HEK293T (cell line): ENCODE results near the gene TGFB2.

Source experiments
- CTCF ChIA-PET: fragments of 350-600 bp; formaldehyde crosslinking; extraction: SDS; loops from one replicate; lab custom pipeline; 2021; ENCODE audit warnings: antibody characterized with exemption, inconsistent platforms; lab: Yijun Ruan, JAX
- POLR2A ChIA-PET: fragments of 350-600 bp; formaldehyde crosslinking; extraction: SDS; loops from one replicate; lab custom pipeline; 2020; ENCODE audit warnings: antibody characterized with exemption, inconsistent platforms; lab: Yijun Ruan, JAX
- DNase-seq: peaks from one replicate; pipeline ENCODE4 v3.0.0; 2012; ENCODE audit warnings: mixed read lengths; ENCODE audit errors: extremely low spot score
- ARNT ChIP-seq: fragments of 450-650 bp; IDR thresholded peaks from 2 replicates; pipeline ENCODE4 v1.6.1; 2017; ENCODE audit warnings: mild to moderate bottlenecking
- BHLHE40 ChIP-seq: fragments of 450-650 bp; IDR thresholded peaks from 2 replicates; pipeline ENCODE4 v1.6.1; 2016; ENCODE audit warnings: mild to moderate bottlenecking, moderate library complexity, borderline replicate concordance
- CTBP1 ChIP-seq: fragments of 450-650 bp; IDR thresholded peaks from 2 replicates; pipeline ENCODE4 v1.6.1; 2016; ENCODE audit warnings: borderline replicate concordance
- ELF4 ChIP-seq: fragments of 450-650 bp; IDR thresholded peaks from 2 replicates; pipeline ENCODE4 v1.6.1; 2017; ENCODE audit warnings: antibody characterized with exemption
- FOXA1 ChIP-seq: fragments of 450-650 bp; IDR thresholded peaks from 2 replicates; pipeline ENCODE4 v1.6.1; 2016; ENCODE audit warnings: mild to moderate bottlenecking
- FOXK2 ChIP-seq: fragments of 450-650 bp; IDR thresholded peaks from 2 replicates; pipeline ENCODE4 v1.6.1; 2016; ENCODE audit warnings: mild to moderate bottlenecking
- FOXM1 ChIP-seq: fragments of 450-650 bp; IDR thresholded peaks from 2 replicates; pipeline ENCODE4 v1.6.1; 2017; ENCODE audit warnings: mild to moderate bottlenecking, borderline replicate concordance
- HDGF ChIP-seq: fragments of 450-650 bp; IDR thresholded peaks from 2 replicates; pipeline ENCODE4 v1.6.1; 2017; ENCODE audit warnings: antibody characterized with exemption, borderline replicate concordance
- L3MBTL2 ChIP-seq: fragments of 450-650 bp; conservative IDR thresholded peaks from 2 replicates; pipeline ENCODE4 v1.6.1; 2016; ENCODE audit warnings: mild to moderate bottlenecking
- LEF1 ChIP-seq: fragments of 450-650 bp; IDR thresholded peaks from 2 replicates; pipeline ENCODE4 v1.6.1; 2017; ENCODE audit warnings: mild to moderate bottlenecking, borderline replicate concordance
- NFRKB ChIP-seq: fragments of 450-650 bp; IDR thresholded peaks from 2 replicates; pipeline ENCODE4 v1.6.1; 2016; ENCODE audit warnings: mild to moderate bottlenecking, moderate library complexity
- SP1 ChIP-seq: fragments of 450-650 bp; IDR thresholded peaks from 2 replicates; pipeline ENCODE4 v1.6.1; 2017
- SUZ12 ChIP-seq: fragments of 450-650 bp; IDR thresholded peaks from 2 replicates; pipeline ENCODE4 v1.6.1; 2016; ENCODE audit warnings: mild to moderate bottlenecking
- TARDBP ChIP-seq: fragments of 450-650 bp; IDR thresholded peaks from 2 replicates; pipeline ENCODE4 v1.6.1; 2016
- ZNF384 ChIP-seq: fragments of 450-650 bp; IDR thresholded peaks from 2 replicates; pipeline ENCODE4 v1.6.1; 2016
- TF ChIP-seq, protein P1 (sequence below): fragments of 450-650 bp; IDR thresholded peaks from 2 replicates; pipeline ENCODE4 v1.6.1; 2016

Gene TGFB2

DNA sequence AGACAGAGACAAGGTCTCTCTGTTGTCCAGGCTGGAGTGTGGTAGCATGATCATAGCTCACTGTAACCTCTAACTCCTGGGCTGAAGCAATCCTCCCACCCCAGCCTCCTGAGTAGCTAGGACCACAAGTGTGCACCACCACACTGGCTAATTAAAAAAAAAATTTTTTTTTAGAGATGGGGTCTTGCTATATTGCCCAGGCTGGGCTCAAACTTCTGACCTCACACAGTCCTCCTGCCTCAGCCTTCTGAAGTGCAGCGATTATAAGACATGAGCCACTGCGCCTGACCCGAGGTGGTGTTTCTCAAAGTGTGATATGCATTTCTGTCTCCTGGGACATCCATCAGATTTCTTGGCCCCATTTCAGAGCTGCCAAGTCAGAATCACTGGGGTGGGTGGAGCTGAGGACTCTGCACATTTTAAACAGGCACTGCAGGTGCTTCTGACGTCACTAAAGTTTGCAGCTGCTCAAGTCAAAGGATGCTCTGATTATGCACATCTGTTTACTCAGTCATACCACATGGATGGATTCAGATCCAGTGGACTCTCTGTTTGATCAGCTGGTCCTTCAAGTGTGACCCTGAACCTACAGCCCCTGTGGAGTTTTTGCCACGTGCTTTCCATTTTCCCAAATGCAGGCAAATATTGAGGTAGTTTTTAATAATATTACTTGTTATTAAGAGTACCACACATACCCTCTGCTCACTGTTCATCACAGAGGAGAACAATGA lies 21.4 kb downstream of the TGFB2 start:
- ChIA-PET CTCF (no interaction called here), POLR2A (no interaction called here)
- DNase-seq = no peak
- TF ChIP-seq TARDBP = no peak
- no peak for TF ChIP-seq FOXA1
- TF ChIP-seq BHLHE40 = no peak

DNA sequence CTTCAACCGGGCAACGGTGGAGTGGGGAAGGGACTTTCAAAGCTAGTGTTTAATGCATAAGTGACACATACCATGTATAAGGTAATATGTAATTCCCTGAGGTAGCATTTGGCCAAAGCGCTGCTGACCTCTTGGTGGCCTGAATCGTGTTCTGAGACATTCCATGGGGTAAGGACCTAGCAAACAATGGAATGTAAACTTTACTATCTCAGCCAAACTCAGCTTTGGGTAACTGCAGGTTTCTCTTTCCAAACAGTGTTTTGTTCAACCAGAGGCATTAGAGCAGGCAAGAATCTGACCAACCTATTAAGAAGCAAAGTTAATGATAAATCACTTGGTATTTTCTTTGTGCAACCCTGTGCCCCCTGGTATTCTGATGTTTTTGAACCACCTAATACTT lies 22.0 kb downstream of the TGFB2 start:
- no peak for DNase-seq
- ChIA-PET CTCF (no interaction called here), POLR2A (no interaction called here)
- no peak for TF ChIP-seq FOXA1
- no peak for TF ChIP-seq HDGF
- no peak for TF ChIP-seq ZNF384
- no peak for TF ChIP-seq TARDBP
- no peak for TF ChIP-seq FOXM1
- TF ChIP-seq SUZ12 = no peak
- TF ChIP-seq LEF1 = no peak
- TF ChIP-seq FOXK2 = no peak
- TF ChIP-seq ARNT = no peak
- TF ChIP-seq NFRKB = no peak
- TF ChIP-seq BHLHE40 = no peak
- TF ChIP-seq CTBP1 = no peak
- TF ChIP-seq L3MBTL2 = no peak
- TF ChIP-seq ELF4 = no peak
- TF ChIP-seq, protein P1, sequence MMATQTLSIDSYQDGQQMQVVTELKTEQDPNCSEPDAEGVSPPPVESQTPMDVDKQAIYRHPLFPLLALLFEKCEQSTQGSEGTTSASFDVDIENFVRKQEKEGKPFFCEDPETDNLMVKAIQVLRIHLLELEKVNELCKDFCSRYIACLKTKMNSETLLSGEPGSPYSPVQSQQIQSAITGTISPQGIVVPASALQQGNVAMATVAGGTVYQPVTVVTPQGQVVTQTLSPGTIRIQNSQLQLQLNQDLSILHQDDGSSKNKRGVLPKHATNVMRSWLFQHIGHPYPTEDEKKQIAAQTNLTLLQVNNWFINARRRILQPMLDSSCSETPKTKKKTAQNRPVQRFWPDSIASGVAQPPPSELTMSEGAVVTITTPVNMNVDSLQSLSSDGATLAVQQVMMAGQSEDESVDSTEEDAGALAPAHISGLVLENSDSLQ = no peak

DNA sequence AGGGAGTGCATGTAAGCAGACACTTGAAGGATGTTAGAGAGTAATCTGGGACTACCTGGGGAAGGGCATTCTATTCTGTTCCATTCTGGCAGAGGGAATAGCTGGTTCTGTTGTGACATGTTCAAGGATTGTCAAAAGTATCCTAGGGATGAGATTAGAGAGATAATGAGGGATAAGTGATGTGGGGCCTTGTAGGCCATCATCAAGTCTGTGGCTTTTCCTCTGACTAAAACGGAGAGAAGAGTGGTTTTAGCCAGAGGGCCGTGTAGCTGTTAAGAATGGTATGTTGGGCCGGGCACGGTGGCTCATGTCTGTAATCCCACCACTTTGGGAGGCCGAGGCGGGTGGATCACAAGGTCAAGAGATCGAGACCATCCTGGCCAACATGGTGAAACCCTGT lies 23.6 kb downstream of the TGFB2 start:
- DNase-seq = no peak
- ChIA-PET POLR2A (no interaction called here), CTCF (no interaction called here)
- TF ChIP-seq SP1 = no peak
- TF ChIP-seq BHLHE40 = no peak
- TF ChIP-seq LEF1 = no peak
- TF ChIP-seq L3MBTL2 = no peak
- TF ChIP-seq HDGF = no peak
- no peak for TF ChIP-seq FOXM1

DNA sequence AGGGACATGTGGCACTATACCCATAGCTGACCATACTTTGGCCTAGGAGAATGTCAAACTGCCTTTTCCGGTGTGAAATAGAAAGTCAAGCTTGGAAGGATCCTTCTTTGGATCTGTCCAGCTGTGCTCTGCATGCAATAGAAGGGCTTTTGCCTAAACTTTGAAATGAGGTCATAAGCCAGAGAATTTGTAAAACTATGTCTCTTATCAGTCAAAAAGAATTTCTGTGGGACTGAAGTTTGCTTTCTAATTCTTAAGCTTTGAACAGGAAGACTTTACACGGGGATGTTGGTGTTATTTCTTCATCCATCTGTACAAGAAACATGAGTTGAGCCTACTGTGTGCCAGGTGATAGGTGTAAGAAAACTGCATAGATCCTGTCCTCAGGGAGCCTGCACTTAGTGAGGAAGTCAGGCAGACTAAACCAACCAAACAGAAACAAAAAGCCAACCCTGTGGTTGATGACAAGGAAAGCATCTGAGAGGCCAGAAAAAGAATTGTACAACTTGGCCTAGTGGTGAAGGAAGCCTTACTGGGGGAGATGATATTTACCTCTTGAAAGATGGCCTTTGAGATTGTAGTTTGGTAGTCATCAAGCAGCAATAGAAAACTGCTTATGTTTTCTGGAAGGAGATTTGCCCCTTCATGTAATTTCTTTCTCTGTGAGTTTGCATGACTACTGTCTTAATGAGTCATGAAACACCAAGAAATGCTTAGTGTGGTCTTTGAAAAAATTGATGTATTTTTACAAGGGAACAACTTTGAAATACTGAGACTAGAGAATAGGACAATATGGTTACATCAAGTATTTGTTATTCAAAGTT lies 24.8 kb downstream of the TGFB2 start:
- no peak for TF ChIP-seq SP1
- TF ChIP-seq FOXA1 = no peak
- ChIA-PET CTCF (no interaction called here), POLR2A (no interaction called here)
- DNase-seq = no peak

DNA sequence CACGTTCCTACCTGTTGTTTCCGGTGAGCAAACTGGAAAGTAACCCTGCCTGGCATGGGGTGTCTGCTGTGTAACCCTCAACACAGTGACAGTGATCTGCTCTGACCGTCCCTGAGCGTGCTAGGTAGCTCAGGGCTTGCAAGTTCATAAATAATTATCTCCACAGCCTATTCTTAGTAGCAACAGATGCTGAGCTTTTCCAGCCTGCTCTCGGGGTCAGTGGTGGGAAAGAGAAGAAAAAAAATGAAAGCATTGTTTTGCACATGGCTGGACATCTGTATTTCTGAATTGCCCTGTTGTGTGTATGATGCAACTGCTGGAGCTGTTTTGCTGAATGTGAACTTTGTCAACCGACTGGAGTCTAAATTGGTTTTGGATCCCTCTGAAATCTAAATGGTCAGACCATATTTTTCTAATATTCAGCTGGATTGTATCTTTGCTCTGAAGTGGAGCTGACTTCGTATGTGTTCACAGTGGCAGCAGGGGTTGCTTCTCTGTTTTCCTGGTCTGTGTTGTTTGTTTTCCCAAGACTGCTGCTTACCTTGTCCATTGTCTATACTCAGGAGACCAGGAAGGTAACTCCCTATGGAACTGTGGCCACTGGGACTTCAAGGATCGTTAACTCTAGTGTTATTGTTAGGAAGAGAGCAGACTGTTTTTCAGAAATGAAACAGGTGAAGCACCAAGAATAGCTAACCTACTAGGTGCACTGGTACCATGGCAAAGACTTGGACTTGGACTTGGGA lies 27.0 kb downstream of the TGFB2 start:
- ChIA-PET POLR2A (no interaction called here), CTCF (no interaction called here)
- TF ChIP-seq, protein P1 = no peak
- TF ChIP-seq ZNF384 (no peak), NFRKB (no peak), ARNT (no peak), ELF4 (no peak), SP1 (no peak), LEF1 (no peak), FOXM1 (no peak), L3MBTL2 (no peak), FOXA1 (no peak), SUZ12 (no peak), FOXK2 (no peak), HDGF (no peak), TARDBP (no peak), CTBP1 (no peak), BHLHE40 (no peak)
- DNase-seq = no peak

DNA sequence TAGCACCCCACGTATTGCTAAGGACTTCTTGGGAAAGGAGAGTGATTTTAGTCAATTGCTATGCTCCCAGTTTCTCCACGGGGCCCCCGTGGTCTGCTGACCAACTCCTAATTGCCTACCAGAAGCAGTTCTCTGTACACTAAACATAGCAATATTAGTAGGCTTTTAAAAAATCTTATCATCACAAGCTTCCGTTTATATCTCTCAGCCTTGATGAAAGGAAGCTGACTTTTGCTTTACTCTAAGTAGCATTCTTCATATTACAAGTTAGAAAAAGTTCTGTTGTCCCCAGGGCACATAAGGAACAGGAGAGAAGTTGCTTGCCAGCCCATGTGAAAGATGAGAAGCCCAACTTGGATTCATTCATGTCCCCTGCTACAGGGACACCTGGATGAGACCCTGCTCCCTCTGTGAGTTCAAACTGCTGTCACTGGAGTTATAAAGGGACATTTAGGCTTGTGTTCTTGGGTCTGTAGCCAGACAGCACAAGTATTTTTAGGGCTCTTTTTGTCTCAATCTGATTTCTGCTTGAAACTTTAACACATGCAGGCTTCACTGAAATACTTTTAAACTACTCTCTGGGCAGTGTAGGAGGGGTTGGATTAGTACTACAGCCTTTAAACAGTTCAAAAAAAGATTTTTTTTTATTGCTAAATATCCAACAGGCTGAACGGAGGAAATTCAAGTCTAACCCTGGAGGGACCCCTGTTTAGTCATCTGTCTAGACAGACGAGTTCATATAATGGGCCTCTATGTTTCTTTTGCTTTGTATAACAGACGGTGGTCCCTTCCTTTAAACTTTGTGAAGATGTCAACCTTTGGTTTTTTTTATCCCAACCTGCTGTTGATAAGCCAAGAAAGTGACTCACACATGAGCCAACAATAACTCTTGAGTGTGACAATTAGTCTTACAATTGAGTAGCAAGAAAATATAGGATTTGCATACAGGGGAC lies 29.5 kb downstream of the TGFB2 start:
- DNase-seq = no peak
- CTCF ChIA-PET = no interaction called here
- TF ChIP-seq TARDBP = no peak
- no peak for TF ChIP-seq HDGF
- TF ChIP-seq ARNT = no peak
- TF ChIP-seq LEF1 = no peak
- no peak for TF ChIP-seq SP1
- no peak for TF ChIP-seq CTBP1
- no peak for TF ChIP-seq SUZ12
- no peak for TF ChIP-seq NFRKB
- no peak for TF ChIP-seq FOXA1
- TF ChIP-seq FOXK2 = no peak
- TF ChIP-seq ELF4 = no peak
- TF ChIP-seq ZNF384 = no peak
- no peak for TF ChIP-seq L3MBTL2
- no peak for TF ChIP-seq FOXM1
- TF ChIP-seq BHLHE40 = no peak
- TF ChIP-seq, protein P1 = no peak
- POLR2A ChIA-PET = no interaction called here
